Mesenteric fat pad (tissue), 1 donor: ENCODE results near the gene KRTAP29-1. TPM values are rescaled to one million over a fixed set of nuclear protein-coding genes. Genes with fewer than 3 reads are reported as not detected.
"Not testable (repeated sequence)": the region's sequence is repeated elsewhere in the genome, so short reads cannot be mapped to it uniquely, and the experiment has no call there.

ENCODE experiments used
- DNase-seq: peaks from one replicate; pipeline ENCODE4 v3.0.0-alpha.2; 2020; ENCODE audit warnings: low spot score
- total RNA-seq: library from RNA; stranded (reverse); fragmentation: NEBNext Ultra II Directional; extraction: Animal tissue kit (Norgen Biotek cat#: 25700); gene quantifications from one replicate; pipeline ENCODE4 v1.2.1, GENCODE V29; 2021
- donor health status: DM: yes; HTN: yes; CAD: no.

The KRTAP29-1 gene
- total RNA-seq, 1 donor from 2014 or later = not detected

- no peak for DNase-seq
These were observed 1.4 kb downstream of the KRTAP29-1 start for GRCh38 chr17:41301204-41301790.

GRCh38 chr17:41298458-41299135, 4.1 kb downstream of the KRTAP29-1 start:
- DNase-seq = no peak

- DNase-seq = no peak
These were observed 5.8 kb downstream of the KRTAP29-1 start for GRCh38 chr17:41296846-41297245.

GRCh38 chr17:41294016-41294415, 8.6 kb downstream of the KRTAP29-1 start:
- DNase-seq = no peak

GRCh38 chr17:41287050-41287449, 15.6 kb downstream of the KRTAP29-1 start:
- no peak for DNase-seq

- DNase-seq = no peak
These were observed 18.1 kb downstream of the KRTAP29-1 start for GRCh38 chr17:41284546-41284945.

- DNase-seq = no peak
These were observed 18.6 kb downstream of the KRTAP29-1 start for GRCh38 chr17:41284043-41284442.

GRCh38 chr17:41278176-41278955, 24.3 kb downstream of the KRTAP29-1 start:
- no peak for DNase-seq

- DNase-seq = not testable (repeated sequence)
These were observed 26.9 kb downstream of the KRTAP29-1 start, which contains the start of gene KRTAP9-7 for GRCh38 chr17:41275648-41276190. Gene KRTAP9-7, plus strand, starts transcription at chr17:41275698. Its CDS starts 0 bp downstream, at chr17:41275698.

GRCh38 chr17:41271858-41272257, 30.8 kb downstream of the KRTAP29-1 start:
- no peak for DNase-seq

- DNase-seq = not testable (repeated sequence)
These were observed 31.3 kb downstream of the KRTAP29-1 start for GRCh38 chr17:41271323-41271722.

- no peak for DNase-seq
These were observed 34.9 kb downstream of the KRTAP29-1 start for GRCh38 chr17:41267711-41268110.

- no peak for DNase-seq
These were observed 37.6 kb downstream of the KRTAP29-1 start, which contains the start of gene KRTAP9-6 for GRCh38 chr17:41265078-41265477. Gene KRTAP9-6, plus strand, starts transcription at chr17:41265378. Its CDS starts 0 bp downstream, at chr17:41265378.

GRCh38 chr17:41264599-41264998, 38.1 kb downstream of the KRTAP29-1 start:
- no peak for DNase-seq

- no peak for DNase-seq
These were observed 39.4 kb downstream of the KRTAP29-1 start for GRCh38 chr17:41263212-41263611.

- DNase-seq = no peak
These were observed 44.2 kb downstream of the KRTAP29-1 start for GRCh38 chr17:41258406-41258805.

GRCh38 chr17:41256291-41256685, 46.4 kb downstream of the KRTAP29-1 start:
- no peak for DNase-seq

GRCh38 chr17:41255381-41256290, 47.0 kb downstream of the KRTAP29-1 start, which contains the start of gene KRTAP9-9:
Gene KRTAP9-9, plus strand, starts transcription at chr17:41255384.
- DNase-seq = not testable (repeated sequence)

- DNase-seq = no peak
These were observed 47.8 kb downstream of the KRTAP29-1 start for GRCh38 chr17:41254861-41255260.
